ENCODE data around the gene FLNB.
"Not testable (repeated sequence)": the region's sequence is repeated elsewhere in the genome, so short reads cannot be mapped to it uniquely, and the experiment has no call there.

The FLNB gene

DNA sequence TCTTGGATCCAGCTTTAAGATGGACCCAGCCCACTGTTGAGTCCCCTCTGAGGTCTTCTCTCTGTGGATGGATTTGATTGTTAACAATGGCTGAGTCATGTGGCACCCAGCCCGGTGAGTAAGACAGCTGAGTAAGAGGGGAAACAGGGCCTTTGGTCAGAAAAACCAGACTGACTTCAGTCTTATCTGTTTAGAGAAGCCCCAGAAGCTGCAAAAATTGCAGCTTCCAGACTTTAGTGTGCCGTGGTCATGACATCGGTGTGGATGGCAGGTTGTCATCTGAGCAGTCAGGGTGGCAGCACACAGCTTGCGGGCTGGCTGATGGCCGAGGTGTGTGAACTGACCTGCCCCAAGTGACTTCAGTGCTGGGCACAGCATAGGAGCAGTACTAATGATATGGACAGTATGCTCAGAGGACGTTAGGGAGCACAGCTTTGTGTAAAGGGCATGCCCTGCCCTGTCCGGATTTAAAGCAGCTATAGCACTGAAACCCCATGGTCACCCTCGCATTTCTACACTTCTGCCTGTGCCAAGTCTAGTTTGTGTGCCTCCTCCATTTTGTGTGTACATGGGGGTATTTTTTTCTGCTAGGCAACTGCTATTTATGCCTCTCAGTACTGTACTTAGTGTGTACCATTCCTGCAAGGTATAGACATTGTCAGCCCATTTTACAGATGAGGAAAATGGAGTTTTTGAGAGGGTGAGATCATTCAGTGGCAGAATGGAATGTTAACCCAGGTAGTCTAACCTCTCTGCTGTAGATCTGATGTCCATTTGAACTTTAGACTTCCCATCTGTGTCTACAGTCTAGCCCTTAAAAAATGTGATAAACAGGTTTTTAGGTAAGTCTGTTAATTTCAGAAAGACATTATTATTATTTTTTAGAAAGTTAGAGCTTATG is 44.4 kb downstream of the FLNB start:
- DNase-seq: no peak

DNA sequence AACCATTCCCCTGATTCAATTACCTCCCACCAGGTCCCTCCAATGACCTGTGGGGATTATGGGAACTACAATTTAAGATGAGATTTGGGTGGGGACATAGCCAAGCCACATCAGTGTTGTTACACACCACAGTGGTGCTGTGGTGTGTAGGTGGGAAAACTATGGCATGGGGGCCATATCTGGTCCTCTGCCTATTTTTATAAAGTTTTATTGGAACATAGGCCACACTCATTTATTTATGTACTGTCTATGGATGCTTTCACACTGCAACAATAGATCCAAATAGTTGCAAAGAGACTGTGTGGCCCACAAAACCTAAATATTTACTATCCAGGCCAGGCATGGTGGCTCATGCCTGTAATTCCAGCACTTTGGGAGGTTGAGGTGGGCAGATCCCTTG is 46.4 kb downstream of the FLNB start:
- no peak for DNase-seq

DNA sequence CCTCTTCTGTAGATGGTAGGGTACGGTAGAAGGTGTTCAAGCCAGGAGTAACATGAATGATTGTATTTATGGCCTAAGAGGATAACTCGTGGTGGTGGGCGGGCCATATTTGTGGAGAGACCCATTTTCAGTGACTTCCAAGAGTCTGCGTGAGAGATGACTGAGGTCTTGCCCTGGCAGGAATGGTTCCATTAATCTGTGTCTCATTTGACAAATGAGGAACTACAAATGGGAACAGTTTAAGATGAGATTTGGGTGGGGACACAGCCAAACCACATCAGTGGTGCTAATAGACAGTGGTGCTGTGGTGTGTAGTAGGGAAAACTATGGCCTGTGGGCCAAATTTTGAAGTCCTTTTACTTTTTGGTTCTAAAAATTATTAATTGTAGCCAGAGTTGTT is 47.1 kb downstream of the FLNB start:
- no peak for DNase-seq

GRCh38 chr3:58055891-58056290 is 47.7 kb downstream of the FLNB start:
- DNase-seq: not testable (repeated sequence)

GRCh38 chr3:58058361-58059263 is 50.4 kb downstream of the FLNB start:
- DNase-seq: no peak

DNA sequence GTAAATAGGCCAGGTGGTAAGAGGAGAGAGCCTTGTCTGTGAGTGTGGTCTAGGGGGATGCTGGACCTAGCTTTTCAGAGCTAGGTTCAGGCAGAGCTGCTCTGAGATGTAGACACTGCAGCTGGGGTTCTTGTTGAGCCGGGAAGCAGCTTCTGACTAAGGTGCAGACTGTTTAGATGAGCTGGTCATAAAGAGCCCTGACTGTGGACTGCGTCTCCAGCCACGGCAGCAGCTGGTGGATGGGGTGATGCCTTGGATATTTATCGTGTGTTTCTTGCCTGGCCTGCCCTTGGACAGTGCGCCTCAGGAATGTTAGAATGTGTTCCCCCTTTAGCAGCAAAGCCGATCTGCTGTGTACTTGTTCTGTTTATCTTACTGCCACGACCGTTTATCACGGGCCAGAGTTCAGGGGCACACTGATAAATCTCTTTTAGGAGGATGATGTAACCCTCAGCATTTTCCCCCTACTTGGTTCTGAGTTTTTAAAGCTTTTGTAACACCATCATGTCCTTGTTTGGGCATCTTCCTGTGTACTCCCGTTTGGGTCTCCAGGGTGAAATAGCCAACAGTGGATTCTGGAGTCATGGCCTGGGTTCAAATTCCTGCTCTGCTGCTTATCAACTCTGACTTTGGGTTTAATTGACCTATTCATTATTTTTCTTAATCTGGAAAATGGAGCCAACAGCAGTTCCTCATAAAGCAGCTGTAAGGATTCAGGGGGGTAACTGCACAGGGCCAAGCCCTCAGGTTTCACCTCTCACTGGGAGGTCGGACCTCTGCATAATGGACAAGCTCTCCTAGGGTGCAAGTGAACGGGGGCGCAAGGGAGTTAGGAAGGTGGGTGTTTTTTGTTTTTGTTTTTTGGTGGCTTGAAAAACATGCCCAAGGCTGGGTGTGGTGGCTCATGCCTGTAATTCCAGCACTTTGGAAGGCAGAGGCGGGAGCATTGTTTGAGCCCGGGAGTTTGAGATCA is 51.4 kb downstream of the FLNB start:
- peak; percentile 68 for DNase-seq

DNA sequence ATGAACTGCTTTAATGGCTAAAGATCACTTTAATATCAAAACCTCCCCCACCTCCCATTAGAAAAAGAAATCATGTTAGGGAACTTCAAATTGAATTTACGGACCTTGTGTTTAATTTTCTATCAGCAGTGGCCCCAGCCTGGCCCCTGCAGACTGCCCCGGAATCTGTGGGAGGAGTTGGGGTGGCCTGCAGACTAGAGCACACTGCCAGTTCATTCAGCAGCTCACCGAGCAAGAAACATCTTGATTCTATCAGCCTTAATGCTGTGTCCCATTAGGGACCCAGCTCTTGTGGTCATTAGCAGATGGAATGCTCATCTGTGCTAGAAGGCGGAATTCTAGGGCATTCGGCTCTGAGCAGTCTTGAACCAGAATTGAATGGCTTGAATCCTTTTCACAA is 54.2 kb downstream of the FLNB start:
- DNase-seq: peak; percentile 63

DNA sequence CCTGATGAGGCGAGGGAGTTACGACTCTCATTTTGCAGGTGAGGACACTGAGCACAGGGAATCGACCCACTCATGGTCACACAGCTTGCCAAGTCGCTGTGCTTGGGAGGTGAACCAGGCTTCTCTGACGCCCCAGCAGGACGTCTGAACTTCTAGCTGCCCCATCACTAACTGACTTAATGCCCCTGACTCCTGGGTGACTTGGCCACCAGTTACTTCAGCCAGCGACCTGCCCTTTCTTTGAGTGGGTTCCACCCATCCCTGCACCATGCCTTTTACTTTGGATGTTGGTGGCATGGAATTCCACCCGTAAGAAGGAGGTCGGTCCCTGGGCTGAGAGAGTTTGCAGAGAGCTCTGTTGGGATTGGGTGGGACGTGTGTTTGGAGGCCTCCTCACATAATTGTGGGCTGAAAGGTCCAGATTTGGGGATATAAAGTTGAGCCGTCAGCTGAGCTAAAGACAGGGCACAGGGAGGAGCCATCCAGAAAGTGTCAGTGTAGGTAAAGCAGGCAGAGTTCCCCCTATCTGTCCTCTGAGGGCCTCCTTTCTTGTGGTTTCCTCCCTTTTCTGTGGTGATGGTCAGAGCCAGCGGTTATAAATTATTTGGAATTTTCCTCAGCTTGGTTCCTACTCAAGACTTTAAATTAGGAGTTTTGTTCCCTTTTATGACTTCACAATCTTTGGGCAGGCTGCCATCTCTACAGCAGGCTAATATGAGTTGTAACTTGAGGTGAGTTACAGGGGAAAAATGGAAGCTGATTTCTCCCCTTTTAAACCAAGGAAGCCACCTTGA is 55.0 kb downstream of the FLNB start:
- no peak for DNase-seq

DNA sequence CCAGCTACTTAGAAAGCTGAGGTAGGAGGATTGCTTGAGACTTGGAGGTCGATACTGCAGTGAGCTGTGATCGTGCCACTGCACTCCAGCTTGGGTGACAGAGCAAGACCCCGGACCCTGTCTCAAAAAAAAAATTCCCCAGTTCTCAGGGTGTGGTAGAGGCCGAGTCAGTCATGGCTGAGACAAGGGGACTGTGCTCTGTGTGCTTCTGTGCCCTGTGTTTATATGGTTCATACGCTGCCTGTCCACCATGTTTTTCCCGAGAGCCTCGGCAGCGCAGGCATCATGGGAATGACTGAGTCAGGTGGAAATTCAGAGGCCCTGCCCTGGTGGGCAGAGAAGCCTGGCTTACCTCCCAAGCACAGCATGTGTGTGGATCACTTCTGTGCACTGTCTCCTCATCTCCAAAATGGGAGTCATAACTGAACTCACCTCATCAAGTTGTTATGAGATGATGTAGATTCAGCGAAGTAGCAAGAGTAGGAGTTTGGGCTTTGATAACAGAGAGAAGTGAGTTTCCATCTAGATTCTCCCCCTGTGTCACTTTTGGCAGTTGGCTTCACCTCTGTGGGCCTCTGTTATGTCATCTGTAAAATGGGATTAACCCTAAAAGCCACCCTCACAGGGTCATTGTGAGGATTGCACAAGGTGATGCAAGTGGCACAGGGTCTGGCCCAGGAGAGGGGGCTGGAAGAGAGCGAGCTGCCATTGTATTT is 56.9 kb downstream of the FLNB start:
- DNase-seq: no peak

GRCh38 chr3:58065700-58066167 is 57.5 kb downstream of the FLNB start:
- DNase-seq: no peak

- no peak for DNase-seq
Measured at GRCh38 chr3:58066842-58067241, 58.6 kb downstream of the FLNB start.

- no peak for DNase-seq
Measured at GRCh38 chr3:58068122-58068809, 60.0 kb downstream of the FLNB start.

GRCh38 chr3:58071480-58071971 is 63.3 kb downstream of the FLNB start:
- DNase-seq: no peak

- DNase-seq: no peak
Measured at GRCh38 chr3:58072052-58072762, 64.0 kb downstream of the FLNB start.

DNA sequence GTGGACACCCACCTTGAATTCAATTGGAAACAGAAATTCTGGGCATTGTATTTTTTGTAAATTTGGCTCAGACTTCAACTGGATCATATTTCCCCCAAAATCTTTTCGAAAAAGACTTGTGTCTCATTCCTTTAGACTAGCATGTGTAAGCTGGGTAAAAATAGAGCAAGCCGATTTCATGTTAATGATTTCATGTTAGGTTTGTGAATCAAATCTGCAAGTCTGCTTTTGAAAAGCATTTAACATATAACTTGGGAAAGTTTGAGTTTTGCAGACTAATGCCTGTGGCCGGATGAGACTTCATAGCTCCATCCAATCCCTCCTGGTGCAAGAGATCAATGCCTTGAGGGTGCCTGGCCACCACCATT is 64.5 kb downstream of the FLNB start:
- DNase-seq: no peak

DNA sequence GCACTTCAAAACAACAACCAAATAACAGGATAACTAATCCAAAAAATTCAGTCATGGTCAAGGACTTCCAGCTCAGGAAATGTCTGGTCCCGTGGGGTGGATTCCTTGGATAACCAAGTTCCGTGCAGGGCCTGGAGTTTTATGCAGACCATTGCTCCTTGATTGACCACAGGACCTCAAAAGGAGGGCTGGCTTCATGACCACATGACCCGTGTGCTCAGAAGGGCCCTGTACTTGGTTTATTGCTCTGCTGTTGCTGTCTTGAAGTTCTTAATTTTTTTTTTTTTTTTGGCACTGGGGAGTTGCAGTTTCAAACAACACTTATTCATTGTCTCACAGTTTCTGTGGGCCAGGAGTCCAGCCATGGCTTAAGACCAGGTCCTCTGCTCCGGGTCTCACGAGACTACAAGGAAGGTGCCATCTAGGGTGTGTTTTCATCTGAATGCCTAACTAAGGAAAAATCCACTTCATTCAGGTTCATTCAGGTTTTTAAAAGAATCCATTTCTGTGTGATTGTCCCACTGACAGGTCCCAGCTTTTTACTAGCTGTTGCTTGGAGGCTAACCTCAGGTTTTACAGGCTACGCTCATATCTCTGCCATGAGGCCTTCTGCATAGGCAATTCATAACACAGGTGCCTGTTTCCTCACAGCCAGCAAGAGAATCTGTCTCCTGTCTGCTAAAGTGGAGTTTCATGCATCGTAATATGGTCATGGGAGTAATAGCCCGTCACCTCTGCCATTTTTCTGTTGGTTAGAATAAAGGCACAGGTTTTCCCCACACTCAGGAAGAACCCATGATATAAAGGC is 65.3 kb downstream of the FLNB start:
- no peak for DNase-seq

GRCh38 chr3:58074116-58074715 is 66.0 kb downstream of the FLNB start:
- no peak for DNase-seq

DNA sequence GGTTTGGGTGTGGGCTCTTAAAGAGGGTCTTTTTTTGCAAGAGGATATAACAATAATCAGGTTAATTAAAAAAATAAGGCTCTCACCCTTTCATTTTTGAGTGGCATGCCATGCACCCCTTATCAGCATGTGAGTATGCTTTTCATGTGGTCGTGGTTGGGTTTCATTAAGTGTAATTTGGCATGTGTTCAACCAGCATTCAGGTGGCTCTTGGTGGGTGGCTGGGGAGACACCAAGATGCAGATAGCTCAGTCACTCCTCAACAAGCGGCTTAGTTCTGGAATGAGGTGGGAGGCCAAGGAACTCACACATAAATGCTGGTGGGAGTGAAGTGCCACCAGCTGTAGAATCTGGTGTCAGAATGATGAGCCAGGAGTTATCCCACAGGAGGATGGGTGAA is 66.8 kb downstream of the FLNB start:
- DNase-seq: no peak

All from right kidney (tissue), 1 donor.